TTC549 (cell line): ENCODE measurements around the gene BANP.
"Not testable (repeated sequence)": the region's sequence is repeated elsewhere in the genome, so short reads cannot be mapped to it uniquely, and the experiment has no call there.

Source experiments
- FAIRE-seq: peaks from 2 replicates; lab custom pipeline; 2012; peaks lifted over from hg19 to GRCh38; lab: Jason Lieb, UNC

Gene BANP

DNA sequence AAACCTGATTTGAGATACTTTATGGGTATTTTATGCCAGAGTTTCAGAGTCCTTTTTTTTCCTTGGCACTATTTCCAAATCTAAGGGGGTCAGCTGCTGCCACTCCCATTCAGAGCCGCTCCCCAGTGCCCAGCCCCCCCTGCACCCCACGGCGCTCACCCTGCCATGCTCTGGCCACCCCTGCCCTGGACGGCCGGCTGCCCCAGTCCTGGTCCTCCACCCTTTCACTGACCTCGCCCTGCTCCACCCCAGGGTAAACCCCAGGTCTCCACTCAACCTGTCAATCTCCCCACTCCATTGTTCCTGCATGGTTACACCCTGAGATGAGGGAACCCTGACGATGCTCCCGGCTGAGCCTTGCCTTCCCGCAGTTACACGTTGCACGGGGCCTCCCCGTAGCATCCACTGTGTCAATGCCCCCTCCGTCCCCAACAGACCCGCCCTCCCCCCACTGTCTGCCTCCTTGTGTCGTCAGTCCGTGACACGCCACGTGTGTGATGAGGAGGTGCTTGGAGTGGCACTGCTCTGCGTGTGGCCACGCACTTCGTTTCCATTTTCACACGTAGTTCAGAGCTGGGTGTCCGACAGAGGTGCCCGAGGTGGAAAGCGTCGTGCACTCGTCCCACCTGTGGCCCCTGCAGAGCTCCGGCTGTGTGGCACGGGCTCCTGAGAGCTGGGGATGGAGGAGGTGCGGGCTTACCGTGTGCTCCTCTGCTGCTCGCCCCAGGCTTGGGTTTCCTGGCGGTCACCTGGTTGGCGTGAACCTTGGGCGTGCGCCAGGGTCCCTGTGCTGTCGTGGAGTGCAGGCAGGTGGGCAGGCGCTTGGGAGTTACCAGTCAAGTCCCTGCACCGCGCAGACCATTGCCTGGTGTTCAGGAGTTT lies 116.5 kb downstream of the BANP start:
- FAIRE-seq = no peak

DNA sequence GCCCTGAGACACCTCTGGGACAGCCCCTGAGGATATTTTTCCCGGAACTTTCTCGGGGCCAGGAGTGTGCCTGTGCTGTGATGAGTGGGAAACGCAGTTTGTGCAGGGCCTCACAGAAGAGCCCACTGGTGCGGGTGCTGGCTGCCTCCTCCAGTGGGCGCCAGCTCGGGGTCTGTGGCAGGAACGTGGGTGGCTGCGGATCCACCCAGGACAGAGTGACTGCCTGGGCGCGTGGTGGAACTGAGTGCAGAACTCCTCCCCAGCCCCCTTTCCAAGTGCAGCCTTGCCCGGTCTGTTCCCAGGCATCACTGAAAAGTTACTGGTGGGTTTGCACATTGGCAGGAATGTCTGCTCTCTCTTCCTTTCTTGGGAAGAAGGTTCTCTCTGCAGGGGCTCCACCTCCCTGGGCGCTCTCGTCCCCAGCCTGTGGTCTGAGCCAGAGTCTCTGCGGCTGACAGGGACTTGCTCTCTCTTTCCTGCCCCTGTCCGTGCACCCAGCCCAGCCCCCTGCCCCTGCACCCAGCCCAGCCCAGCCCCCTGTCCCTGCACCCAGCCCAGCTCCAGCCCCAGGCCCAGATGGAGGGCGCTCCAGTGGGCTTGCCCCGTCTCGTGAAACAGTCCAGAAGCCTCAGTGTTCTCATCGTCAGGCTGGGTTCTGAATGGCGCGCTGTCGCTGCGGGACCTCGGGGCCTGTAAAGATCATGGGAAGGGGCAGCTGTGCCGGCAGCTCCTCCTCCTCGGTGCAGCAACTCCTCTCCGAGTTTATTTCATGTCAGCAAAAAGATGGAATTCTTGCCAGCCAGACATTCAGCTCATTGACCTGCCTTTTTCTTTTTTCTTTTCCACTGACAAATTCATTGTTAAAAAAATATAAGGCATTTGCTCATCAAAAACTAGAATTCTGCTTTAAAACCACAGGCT lies 117.5 kb downstream of the BANP start:
- no peak for FAIRE-seq

DNA sequence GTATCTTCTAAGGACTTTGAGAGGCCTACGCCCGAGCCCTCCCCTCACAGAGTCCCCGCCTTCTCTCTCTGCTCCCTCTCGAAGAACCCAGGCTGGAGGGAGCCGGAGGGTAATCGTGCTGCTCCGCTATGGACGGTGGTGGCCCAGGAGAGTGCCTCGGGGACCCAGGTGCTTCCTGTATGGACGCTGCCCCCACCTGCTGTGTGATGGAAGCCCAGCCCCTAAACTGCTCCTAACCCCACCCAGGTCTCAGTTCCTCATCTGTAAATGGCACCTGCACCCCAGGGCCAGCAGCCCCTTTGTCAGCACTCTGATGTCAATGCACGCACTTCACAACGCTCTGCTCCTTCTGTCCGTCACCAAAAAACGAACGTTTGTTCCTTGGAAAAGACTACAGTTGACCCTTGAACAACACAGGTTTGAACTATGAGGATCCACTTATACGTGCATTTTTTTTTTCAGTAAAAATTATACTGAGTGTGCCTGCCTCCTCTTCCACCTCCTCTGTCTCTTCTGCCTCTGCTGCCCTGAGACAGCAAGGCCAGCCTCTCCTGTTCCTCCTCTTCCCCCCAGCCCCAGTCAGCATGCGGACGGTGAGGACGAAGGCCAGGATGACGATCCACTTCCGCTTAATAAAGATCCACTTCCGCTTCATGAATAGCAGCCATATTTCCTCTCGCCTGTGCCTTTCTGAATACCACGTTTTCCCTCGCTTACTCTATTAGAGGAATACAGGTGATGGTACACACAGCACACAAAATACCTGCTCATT lies 118.3 kb downstream of the BANP start:
- FAIRE-seq = no peak

DNA sequence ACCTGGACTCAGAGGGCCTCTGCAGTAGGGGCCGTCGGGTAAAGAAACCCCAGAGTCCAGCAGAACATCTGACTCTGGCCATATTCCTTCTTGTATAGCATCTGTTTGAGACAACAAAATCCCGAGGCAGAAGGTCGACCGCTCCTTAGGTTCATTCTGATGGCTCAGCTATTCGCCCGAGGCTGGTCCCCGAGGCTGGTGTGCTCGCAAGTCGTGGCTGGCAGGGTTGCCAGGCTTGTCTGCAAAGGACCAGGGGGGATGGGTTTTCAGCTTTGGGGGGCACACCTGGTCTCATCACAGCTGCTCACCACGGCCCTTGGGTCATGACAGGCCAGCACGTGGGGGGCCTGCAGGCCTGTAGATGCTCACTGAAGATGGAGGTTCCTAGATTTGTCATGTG lies 119.1 kb downstream of the BANP start:
- no peak for FAIRE-seq

DNA sequence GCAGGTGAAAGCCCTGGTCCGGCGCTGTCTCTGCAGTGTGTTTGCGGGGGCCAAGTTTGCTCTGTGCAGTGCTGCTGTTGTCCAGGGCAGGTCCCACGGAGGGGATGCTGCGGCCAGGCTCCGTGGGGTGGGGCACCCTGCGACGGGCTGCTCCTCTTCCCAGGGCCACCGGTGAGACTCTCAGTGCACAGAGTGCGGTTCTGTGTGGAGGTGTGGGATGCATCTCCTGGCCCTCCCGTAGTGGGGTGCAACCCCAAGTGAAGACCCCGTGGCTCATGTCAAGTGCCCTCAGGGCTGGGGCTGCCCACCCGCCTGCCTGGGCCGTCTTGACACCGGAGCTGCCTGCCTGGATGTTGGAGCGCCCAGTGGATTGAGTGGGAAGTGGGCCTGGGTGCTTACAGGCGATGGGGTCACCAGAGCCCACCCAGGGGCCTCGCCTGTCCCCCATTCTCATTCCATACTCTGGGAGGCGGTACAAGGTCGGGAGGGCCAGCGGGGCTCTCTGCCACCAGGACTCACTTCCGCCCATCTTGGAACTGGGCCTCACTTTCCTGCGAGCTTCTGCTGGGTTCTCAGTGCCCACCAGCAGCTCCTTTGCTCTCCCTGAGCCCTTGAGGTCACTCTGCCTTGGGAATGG lies 119.9 kb downstream of the BANP start:
- no peak for FAIRE-seq

DNA sequence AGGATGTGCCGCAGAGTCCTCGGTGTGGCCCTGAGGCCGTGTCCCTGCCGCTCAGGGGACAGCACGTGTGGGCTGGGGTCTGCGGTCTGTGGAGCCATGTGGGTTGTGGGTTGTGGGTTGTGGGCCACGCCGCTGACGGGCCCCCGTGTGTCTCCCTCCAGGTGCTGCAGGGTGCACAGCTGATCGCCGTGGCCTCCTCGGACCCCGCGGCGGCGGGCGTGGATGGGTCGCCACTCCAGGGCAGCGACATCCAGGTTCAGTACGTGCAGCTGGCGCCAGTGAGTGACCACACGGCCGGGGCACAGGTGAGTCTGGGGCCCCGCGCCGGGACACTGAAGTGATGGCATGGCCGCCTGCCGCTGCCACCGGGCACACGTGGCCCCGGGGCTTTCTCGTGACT lies 120.7 kb downstream of the BANP start:
- FAIRE-seq = no peak

DNA sequence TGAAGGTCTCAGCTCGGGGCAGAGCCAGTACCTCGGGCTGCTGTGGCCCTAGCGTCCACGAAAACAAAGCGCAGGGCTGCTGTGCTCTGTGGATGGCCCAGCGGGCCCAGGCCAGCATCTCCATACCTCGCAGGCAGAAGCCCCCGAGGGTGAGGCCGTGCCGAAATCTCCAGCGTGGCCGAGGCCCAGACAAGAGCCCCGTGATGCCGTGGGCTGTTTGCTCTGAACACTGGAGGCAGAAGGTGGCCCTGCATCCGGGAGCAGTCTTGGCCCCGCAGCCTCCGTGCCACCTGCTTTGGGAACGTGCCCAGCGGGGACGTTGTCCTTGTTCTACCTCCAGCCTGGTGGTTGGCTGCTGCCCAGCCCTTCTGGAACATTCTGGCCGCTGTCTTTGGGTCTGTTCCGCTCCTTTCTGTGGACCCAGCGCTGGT lies 121.4 kb downstream of the BANP start:
- no peak for FAIRE-seq

DNA sequence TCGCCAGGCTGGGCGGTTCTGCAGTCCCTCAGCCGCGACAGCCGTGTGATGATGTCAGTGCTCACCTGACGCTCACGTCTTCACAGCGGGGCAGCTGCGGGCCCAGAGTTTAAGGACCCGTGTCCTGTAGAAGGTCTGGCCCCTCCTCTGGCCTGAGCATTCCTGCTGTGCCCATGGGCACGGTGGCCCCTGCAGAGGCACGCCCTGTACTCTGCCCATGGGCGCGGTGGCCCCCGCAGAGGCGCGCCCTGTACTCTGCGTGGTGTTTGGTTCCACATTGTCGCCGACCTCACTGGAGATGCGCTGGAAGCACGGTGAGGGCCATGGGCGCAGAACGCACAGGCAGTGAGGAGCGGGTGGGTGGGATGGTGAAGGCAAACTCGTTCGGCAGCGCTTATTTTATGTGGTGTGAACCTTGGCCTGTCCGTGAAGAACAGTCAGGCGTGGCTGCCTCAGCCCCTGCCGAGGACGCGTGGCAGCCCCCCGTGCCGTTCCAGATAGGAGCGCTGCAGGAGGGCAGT lies 122.0 kb downstream of the BANP start:
- FAIRE-seq = no peak

DNA sequence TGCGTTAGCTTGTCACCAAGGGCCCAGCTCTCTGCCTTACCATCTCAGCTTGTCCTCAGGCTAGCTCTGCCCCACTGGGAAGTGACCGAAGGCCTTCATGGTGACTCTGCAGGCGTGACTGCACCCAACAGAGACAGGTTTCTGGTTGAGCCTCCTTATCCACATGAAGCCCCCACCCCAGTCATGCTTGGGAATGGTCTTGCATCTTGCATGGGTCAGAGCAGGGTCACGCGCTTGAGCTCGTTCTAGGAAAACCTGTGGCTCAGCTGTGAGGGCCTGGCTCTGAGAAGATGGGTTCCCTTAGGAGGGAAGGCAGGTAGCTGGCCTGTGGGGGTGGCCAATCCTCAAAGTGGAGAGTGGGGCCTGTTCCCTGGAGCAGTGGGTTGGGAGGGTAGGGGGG lies 122.8 kb downstream of the BANP start:
- no peak for FAIRE-seq

DNA sequence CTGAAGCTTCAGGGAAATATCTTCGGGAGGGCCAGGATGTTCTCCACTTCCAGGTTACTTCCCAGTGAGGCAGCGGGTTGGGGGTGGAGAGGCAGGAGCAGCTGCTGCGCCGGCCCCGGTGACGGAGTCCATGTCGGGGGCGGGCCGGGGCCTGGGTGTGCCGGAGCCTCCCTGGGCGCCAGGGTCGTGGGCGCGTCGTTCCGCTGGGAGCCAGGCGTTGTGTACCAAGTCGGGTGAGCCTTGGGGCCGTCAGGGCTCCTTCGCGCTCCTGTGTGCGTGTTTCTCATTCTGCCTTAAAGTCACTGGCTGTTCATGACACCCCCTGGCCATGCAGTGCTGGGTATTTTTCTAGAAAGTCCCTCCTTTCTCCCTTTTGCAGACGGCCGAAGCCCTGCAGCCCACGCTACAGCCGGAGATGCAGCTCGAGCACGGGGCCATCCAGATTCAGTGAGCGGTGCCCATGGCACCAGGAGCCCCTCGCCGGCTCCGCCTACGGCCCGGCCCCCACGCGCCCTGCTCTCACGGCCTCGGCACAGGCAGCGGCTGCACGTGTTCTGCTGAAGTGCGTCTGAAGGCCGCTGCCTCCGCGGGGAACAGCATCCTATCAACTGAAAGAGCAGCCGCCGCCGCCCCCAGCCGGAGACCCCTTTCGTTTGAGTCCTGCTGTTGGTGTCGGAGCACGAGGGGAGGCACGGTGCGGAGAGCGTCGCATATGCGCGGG lies 125.1 kb downstream of the BANP start:
- no peak for FAIRE-seq

DNA sequence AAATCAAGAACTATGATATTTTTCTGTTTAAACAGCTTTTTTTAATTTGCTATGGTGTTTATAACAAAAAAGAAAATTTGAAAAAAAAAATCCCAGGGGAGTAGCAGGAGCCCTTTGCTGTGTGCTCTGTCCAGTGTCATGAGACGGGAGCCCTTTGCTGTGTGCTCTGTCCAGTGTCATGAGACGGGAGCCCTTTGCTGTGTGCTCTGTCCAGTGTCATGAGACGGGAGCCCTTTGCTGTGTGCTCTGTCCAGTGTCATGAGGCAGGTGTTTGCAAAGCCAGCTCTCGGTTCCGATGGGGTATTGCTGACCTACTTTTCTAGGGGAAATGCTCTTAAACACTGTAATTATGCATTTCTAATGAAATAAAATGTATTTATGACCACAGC lies 125.7 kb downstream of the BANP start:
- not testable (repeated sequence) for FAIRE-seq

DNA sequence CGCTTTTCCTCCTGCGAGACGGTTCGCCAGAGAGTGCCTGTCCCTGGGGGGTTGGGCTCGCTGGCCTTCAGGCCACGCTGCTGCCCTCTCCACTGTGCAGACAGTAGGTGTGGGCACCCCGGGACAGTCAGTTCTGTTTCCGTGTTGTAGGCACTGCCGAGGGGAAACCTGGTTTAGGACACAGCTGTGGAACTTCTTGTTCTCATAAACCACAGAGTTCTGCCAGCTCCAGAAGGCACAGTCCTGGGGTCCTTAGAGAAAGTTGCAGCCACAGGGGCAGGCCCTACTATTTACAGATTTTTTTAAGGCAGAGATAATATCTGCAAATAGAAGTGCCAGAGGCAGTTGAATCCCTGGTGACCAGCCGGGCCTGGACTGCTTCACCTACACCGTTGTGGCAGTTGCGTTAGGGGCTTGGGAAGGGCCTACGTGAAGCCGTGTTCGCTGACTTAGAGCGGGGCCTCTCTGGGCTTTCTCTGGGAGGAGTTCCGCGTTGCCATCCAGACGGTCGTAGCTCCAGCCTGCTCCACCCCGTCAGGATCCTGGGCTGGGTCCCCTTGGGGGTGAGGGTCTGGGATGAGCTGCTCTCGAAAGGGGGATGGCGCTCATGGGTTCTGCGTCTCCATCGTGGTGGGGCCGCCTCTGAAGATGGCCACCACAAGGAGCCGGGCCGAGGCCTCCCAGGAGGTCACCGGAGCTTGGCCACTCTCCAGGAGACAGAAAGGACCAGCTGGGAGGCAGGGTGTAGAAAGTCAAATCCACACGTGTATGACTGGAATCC lies 126.3 kb downstream of the BANP start:
- FAIRE-seq = no peak

DNA sequence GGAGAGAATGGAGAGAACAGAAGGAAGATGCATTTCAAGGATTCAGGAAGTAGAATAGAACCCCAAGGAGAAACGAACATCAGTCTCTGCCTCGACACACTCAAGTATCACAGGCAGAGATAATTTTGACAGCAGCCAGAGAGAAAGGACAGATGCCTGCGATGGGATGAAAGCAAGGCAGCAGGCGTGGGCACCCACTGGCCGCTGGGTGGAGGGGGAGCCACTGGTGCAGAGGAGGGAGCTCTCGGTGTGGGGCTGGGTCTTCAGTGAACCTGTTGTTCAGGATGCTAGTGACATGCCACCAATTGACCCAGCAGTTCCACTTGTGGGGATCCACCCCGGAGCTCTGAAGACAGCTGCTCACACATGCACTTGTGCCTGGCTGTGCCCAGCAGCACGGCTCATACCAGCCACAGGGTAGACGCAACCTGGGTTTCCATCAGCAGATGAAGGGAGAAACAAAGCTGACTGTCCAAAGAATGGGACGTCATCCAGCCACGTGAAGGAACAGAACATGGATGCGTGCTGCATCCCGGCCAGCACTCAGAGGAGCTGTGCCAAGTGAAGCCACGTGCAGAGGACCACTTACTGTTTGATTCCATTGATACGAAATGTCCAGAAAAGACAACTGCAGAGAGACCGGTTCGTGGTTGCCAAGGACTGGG lies 127.0 kb downstream of the BANP start:
- no peak for FAIRE-seq

DNA sequence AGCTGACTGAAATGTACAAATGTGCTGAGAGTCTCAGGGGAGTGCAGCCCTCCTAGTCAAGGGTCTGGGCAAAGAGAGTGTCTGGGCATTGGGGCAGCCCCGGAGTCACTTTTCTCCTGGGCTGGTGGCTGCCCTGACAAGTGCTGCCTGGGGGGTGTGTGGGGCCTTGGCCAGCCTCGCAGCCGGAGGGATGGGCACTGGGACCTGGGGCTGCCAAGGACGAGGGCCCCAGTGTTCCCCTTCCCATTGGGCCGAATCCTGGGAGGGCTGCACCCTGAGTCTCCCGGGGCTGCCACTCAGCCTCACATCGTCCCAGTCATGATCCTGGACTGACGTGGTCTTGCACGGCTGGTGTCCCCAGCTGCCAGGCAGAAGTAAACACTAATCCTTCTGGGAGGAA lies 132.3 kb downstream of the BANP start:
- no peak for FAIRE-seq

DNA sequence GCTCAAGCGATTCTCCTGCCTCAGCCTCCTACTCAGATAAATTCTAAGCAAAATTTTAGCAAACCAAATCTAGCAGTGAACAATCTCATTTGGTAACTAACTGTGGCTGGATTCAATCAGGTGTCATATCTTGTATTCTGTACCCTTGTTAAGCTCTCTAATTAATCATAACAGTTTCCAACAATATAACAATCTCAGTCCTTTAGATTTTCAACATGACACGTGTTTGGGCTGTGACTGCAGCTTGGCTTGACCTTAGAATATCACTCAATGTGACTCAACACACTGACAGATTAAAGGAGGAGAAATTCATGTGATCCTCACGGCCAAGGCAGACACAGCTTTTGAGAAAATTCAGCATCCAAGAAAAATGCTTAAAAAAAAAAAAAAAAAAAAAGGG lies 133.6 kb downstream of the BANP start:
- FAIRE-seq = no peak

DNA sequence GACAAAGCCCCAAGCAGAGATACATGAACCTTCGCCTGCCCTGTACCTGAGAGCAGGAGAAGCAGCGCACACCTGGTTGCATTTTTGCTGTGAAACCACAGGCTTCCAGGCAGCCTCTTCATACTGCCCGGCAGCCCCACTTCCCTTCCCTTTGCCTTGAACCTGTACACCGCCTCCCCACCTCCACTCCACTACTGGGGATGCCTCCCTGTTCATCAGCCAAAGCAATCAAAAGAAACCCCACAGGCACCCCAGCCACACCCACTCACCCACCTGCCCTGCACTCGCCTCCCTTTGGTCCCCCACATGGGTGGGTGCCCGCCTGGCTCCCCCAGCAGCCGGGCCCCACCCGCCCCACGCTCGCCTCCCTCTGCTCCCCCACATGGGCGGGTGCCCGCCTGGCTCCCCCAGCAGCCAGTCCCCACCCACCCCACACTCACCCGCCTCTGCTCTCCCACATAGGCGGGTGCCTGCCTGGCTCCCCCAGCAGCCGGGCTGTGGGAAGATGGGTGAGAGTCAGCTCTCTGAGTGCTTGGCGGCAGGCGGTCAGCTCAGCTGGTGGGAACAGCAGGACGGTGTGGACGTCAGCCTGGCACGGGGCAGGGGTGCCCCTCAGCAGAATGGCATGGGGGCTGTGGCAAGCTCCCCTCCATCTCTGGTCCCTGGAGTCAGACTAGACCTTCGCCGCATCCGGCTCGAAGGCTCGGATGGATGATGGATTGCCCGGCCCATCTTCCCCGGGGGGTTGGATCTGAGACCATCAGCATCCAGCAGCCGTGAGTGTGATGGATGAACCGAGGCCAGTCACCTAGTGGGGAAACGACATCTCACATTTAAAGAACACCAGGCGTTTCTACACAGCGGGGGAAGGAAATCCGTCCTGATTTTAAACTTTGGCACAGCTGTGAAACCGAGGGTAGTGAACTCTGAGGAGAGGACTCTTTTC lies 135.6 kb downstream of the BANP start:
- FAIRE-seq = no peak

DNA sequence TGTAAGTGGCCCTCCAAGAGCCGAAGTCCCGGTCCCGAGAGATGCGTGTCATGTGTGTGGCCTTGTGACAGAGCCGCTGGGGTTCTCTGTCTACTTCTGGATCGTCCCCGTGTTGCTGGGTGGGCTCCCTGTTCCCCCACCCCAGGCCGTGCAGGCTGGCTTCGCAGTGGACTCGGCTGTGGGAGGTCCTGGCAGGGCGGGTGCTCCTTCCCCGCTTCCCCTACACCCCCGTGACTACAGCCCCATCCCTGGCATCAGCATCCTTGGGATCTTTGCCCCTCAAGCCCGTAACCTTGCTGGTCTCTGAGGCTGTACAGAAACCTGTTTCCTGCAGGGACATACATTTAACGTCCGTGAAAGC lies 136.3 kb downstream of the BANP start:
- FAIRE-seq = no peak

DNA sequence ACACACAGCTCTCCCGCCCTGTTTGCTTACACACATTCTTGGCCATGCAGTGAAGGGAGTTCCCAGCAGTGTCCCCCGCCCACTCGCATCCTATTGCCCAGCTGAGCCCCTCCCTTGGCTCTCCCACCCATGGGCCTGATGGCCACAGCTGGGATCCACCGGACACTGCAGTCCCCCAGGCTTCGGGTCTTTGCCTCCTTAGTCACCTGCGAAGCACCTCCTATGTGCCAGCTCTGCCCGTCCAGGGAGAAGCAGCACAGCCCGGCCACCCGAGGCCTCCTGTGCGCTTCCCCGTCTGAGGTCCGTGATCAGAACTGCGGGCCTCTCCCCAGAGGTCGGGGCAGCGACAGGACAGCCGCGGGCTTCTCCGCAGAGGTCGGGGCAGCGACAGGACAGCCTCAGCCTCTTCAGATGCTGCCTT lies 136.9 kb downstream of the BANP start:
- FAIRE-seq = no peak

DNA sequence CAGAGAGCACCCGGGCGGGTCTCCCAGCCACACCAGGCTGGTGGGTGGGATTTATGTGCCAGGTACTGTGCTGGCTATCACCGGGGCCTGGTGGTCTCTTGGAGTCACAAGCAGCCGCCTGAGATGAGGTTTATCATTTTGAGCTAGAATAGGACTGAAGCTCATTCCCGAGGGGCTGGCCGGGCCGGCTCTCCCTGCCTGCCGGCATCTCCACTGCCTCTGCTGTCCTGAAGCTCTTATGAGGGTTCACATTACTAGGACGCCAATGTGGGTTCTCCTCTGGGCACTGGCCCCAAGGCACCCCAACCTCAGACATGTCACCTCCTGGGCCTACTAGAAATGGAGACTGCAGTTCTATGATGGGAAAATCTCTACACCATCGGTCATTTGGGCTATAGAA lies 137.4 kb downstream of the BANP start:
- not testable (repeated sequence) for FAIRE-seq
